H7 (cell line): ENCODE data around the gene AATF. TPM values are rescaled to one million over a fixed set of nuclear protein-coding genes. Genes with fewer than 3 reads are reported as not detected.

Experiments
- DNase-seq: peaks from one replicate; pipeline ENCODE4 v3.0.0; 2012
- H3K27me3 ChIP-seq: 2 replicates; pipeline ENCODE4 v1.6.0; 2011; ENCODE audit warnings: mild to moderate bottlenecking, low read length; ENCODE audit not compliant: control insufficient read depth, insufficient read depth
- H3K36me3 ChIP-seq: replicated peaks from 2 replicates; pipeline ENCODE4 v1.5.1; 2011; ENCODE audit warnings: low read length; ENCODE audit not compliant: control insufficient read depth, insufficient read depth
- H3K4me3 ChIP-seq: 2 replicates; pipeline ENCODE4 v1.5.1; 2011; ENCODE audit warnings: low read depth, mild to moderate bottlenecking, control low read depth, low read length, moderate library complexity; ENCODE audit not compliant: insufficient read depth
- total RNA-seq: library from RNA; depleted of rRNA; stranded (reverse); fragments of >200 nt; shearing (Covaris generic); gene quantifications from 2 replicates; pipeline ENCODE4 v1.2.3, GENCODE V29; 2014; rRNA removed

Gene AATF
- total RNA-seq, 1 experiment from 2014 or later = 74.7 TPM

DNA sequence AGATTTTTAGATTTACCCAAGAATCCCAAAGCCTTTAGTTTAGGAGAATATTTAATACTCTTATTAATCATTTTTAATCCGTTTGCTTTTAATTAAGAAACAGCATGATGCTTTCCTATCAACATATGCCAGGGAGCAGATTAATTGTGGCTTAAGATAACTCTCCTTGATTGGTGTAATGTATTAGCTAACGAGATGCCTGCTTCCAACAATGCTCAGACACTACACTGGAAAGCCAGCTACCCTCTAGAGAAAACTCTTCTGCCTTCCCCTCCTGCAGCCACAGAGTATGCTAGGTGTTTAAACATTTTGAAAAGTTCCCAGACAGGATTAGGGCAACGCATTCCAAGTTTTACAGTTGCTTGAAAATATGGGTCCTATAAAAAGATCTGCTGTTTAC is 142.2 kb downstream of the AATF start:
- Histone ChIP-seq H3K36me3 (peaks cover 12% of the 10 kb centered on the region), H3K27me3 (no peaks in the 10 kb centered on the region), H3K4me3 (no peak overlapping the region)
- DNase-seq = no peak

GRCh38 chr17:37092071-37092470 is 143.3 kb downstream of the AATF start:
- no peak overlapping the region for H3K4me3 ChIP-seq
- H3K27me3 ChIP-seq = no peaks in the 10 kb centered on the region
- peaks cover 15% of the 10 kb centered on the region for H3K36me3 ChIP-seq
- DNase-seq = no peak

DNA sequence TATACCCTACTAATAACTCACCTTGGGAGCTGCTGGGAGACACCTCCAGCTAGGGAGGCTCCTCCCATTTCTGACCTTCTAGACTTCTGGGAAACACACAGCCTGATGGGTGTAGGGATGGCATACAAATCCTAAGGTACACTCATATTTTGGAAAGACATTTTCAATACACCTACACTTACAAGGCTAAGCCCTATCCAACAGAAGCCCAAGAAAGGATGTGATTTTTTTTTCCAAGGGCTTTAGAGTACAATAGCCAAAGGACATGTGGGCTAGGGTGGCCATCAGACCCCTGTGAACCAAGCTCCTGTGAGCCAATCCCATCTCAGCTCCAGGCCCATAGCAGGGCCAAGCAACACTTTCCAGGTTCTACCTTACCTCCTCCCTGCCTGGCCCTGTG is 143.9 kb downstream of the AATF start:
- peaks cover 16% of the 10 kb centered on the region for H3K36me3 ChIP-seq
- no peak for DNase-seq
- no peak overlapping the region for H3K4me3 ChIP-seq
- H3K27me3 ChIP-seq = no peaks in the 10 kb centered on the region

DNA sequence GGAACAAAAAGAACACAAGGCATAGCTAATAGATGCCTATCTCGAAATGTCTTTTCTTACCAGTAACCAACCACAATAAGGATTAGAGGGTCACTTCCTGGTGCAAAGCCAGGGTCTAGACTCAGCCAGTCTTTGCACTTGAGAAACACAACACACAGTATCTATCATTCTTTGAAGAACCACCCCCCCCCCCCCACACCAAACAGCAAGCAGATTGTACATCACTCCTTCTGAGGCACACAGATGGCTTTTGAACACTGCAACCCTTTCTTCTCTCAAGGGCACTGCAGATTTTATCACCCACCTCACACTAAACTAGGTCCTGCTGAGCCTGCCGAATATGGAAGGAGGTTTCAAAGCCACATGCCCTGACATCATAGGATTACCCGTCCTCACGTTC is 145.6 kb downstream of the AATF start:
- Histone ChIP-seq H3K4me3 (no peak overlapping the region), H3K27me3 (no peaks in the 10 kb centered on the region)
- no peak for DNase-seq

DNA sequence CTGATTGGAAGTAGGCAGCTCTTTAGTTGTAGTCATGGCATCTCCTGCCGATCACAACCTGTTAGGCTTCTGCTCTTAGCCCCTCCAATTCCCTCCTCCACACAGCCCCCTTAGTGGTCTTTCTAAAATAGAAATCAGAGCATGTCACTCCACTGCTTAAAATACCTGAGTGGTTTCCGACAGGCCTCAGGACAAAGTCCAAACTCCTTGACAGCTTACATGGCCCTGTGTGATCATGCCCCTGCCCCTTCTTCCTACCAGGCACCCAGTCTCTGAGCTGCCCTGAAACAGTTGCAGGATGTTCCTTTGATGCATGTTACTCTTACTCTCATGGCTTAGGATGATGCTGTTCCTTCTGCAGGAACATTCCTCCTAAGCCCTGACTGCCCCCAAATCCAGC is 147.3 kb downstream of the AATF start:
- H3K36me3 ChIP-seq = peaks cover 14% of the 10 kb centered on the region
- no peak for DNase-seq

More for the DNA sequence above, 145.6 kb downstream of the AATF start:
- H3K36me3 ChIP-seq = peaks cover 15% of the 10 kb centered on the region

GRCh38 chr17:37097154-37097553 is 148.4 kb downstream of the AATF start:
- Histone ChIP-seq H3K36me3 (peaks cover 14% of the 10 kb centered on the region), H3K4me3 (no peak overlapping the region), H3K27me3 (no peaks in the 10 kb centered on the region)
- DNase-seq = no peak

More for the DNA sequence above, 147.3 kb downstream of the AATF start:
- H3K4me3 ChIP-seq = no peak overlapping the region
- no peaks in the 10 kb centered on the region for H3K27me3 ChIP-seq

GRCh38 chr17:37098152-37098551 is 149.4 kb downstream of the AATF start:
- H3K36me3 ChIP-seq = peaks cover 14% of the 10 kb centered on the region
- no peaks in the 10 kb centered on the region for H3K27me3 ChIP-seq
- no peak overlapping the region for H3K4me3 ChIP-seq
- DNase-seq = no peak

- H3K36me3 ChIP-seq = peaks cover 16% of the 10 kb centered on the region
- H3K27me3 ChIP-seq = no peaks in the 10 kb centered on the region
- DNase-seq = no peak
- no peak overlapping the region for H3K4me3 ChIP-seq
These were observed 150.3 kb downstream of the AATF start for GRCh38 chr17:37098910-37099664.

GRCh38 chr17:37100231-37100630 is 151.5 kb downstream of the AATF start:
- Histone ChIP-seq H3K4me3 (no peak overlapping the region), H3K27me3 (no peaks in the 10 kb centered on the region), H3K36me3 (peaks cover 16% of the 10 kb centered on the region)
- no peak for DNase-seq

GRCh38 chr17:37101306-37101705 is 152.6 kb downstream of the AATF start:
- Histone ChIP-seq H3K4me3 (no peak overlapping the region), H3K36me3 (peaks cover 12% of the 10 kb centered on the region), H3K27me3 (no peaks in the 10 kb centered on the region)
- DNase-seq = no peak

GRCh38 chr17:37103231-37103630 is 154.5 kb downstream of the AATF start:
- H3K36me3 ChIP-seq = peaks cover 2% of the 10 kb centered on the region
- no peak for DNase-seq
- no peaks in the 10 kb centered on the region for H3K27me3 ChIP-seq
- H3K4me3 ChIP-seq = no peak overlapping the region

- no peak for DNase-seq
- Histone ChIP-seq H3K27me3 (no peaks in the 10 kb centered on the region), H3K4me3 (no peak overlapping the region), H3K36me3 (peaks cover 5% of the 10 kb centered on the region)
These were observed 157.3 kb downstream of the AATF start for GRCh38 chr17:37106049-37106448.

Other genes starting within 250 kb of the AATF start
- 14.2 and 23.1 TPM in 2 replicates for gene LHX1, start 11.5 kb upstream of the AATF start, total RNA-seq